ENCODE results near the gene CXCL5.
"Not testable (repeated sequence)": the region's sequence is repeated elsewhere in the genome, so short reads cannot be mapped to it uniquely, and the experiment has no call there.

CXCL5 gene

GRCh38 chr4:73985528-73985852 is 13.0 kb downstream of the CXCL5 start:
- H3K27ac ChIP-seq: no peak overlapping the region
- TF ChIP-seq ZFX (IDR thresholded peaks at IDR 0.05) (no peak), CTCF (conservative IDR thresholded peaks at IDR 0.05) (no peak)

- H3K27ac ChIP-seq: no peak overlapping the region
- TF ChIP-seq CTCF (conservative IDR thresholded peaks at IDR 0.05): no peak
- TF ChIP-seq ZFX (IDR thresholded peaks at IDR 0.05): no peak
These were observed 13.5 kb downstream of the CXCL5 start for GRCh38 chr4:73984736-73985527.

- H3K27ac ChIP-seq: not testable (repeated sequence)
These were observed 17.3 kb downstream of the CXCL5 start for GRCh38 chr4:73981175-73981574.

- H3K27ac ChIP-seq: no peak overlapping the region
- TF ChIP-seq CTCF (conservative IDR thresholded peaks at IDR 0.05): no peak
- TF ChIP-seq ZFX (IDR thresholded peaks at IDR 0.05): no peak
These were observed 19.0 kb downstream of the CXCL5 start for GRCh38 chr4:73979407-73979957.

GRCh38 chr4:73978886-73979285 is 19.6 kb downstream of the CXCL5 start:
- TF ChIP-seq CTCF (conservative IDR thresholded peaks at IDR 0.05): no peak
- TF ChIP-seq ZFX (IDR thresholded peaks at IDR 0.05): no peak
- H3K27ac ChIP-seq: no peak overlapping the region

GRCh38 chr4:73976716-73977115 is 21.8 kb downstream of the CXCL5 start:
- no peak overlapping the region for H3K27ac ChIP-seq
- TF ChIP-seq CTCF (conservative IDR thresholded peaks at IDR 0.05) (no peak), ZFX (IDR thresholded peaks at IDR 0.05) (no peak)

GRCh38 chr4:73976217-73976616 is 22.3 kb downstream of the CXCL5 start:
- TF ChIP-seq CTCF (conservative IDR thresholded peaks at IDR 0.05): no peak
- TF ChIP-seq ZFX (IDR thresholded peaks at IDR 0.05): no peak
- H3K27ac ChIP-seq: no peak overlapping the region

GRCh38 chr4:73974352-73974751 is 24.1 kb downstream of the CXCL5 start:
- no peak for TF ChIP-seq CTCF (conservative IDR thresholded peaks at IDR 0.05)
- TF ChIP-seq ZFX (IDR thresholded peaks at IDR 0.05): no peak
- no peak overlapping the region for H3K27ac ChIP-seq

All from C4-2B (cell line).